ENCODE data around the gene PYHIN1.
A peak's percentile ranks its signal among the peaks of the same experiment; 100 is the strongest.

Gene PYHIN1

DNA sequence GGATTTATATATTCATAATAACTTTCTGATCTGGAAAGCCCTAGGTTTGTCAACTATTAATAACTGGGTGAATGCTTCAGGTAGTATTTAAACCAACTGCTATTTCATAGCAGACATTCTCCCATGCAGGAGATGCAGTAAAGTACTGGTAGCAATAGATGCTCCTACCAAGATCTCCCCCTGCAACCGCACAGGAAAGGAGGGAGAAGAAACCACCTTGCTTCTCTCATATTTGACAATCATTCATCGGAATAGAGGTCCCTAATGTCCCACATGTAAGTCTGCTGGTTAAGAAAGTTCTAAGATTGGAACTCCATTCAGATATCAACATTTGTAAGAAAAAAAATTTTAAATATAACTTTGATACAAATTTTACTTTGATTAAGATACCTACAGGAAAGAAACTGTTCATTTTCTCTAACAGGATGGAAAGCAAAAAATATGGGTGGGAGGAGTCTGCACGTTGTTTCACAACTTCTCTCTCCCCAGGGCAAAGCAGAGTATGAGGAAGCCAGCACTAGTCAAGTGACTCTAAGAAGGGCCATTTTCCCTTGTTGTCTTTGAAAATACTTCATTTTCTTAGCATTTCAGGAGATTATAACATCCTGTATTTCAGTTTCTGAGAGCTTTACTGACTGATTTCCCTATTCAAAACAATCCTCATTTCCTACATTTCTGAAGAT lies at the start of gene PYHIN1:
TSS of gene PYHIN1 (plus strand) at position 498 of the 683 bp plus-strand sequence. CDS start 5,359 bp downstream, outside the sequence.
- peak in 1 of 2 donors; percentile 11 for DNase-seq (ENCODE audit: low read depth in 2 of 2)

DNA sequence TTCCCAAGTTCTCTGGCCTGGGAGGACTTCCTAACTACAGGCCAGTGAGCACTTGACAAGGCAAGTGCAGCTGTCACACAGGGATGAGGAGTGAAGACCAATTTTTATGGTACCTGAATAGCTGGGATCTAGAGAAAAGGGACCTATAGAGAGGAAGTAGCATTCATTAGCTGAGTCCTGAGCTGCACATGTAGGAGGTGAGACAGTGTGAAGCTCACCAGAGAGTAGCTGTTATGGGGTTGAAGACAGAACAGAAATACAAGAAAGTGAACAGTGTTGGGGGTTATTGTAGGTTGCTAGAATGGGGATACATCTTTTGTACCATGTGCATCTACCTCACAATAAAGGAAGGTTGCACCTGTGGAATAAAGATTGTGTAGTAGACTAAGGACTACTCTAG lies 37.7 kb upstream of the PYHIN1 start:
- DNase-seq (ENCODE audit: low read depth in 2 of 2) = no peak

DNA sequence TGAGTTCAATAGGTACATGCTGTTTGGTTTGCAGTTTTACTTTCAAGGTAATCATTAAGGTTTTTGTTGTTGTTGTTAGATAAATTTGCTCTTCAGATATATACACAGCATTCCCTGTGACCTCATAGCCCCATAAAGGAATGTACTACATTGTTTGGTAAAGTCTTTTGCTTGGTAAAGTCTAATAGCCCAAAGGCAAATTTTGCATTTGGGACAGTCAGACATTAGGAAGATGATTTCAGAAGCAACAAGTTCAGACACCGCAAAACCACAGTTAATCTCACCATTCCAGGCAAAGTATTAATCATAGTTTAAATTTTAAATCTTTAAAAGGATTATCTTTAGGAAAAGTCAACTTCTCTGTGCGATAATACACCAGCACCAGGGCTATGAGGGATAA lies 32.6 kb upstream of the PYHIN1 start:
- no peak for DNase-seq (ENCODE audit: low read depth in 2 of 2)

DNA sequence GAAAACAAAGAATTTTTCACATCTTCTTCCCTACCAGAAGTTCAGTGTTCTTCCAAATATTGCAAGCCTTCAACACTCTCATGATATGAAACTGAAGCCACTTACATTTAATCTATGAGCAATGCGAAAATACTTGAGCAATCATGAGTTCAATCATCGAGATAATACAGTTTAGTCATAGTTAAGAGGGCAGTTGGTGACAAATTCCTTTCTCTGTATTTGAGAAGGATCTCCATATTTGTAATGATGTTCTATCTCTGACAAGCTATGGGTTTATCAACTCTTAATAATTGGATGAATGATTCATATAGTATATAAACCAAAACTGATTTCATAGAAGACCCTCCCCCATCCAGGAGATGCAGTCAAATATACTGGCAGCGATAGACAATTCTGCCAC lies 29.7 kb upstream of the PYHIN1 start:
- no peak for DNase-seq (ENCODE audit: low read depth in 2 of 2)

DNA sequence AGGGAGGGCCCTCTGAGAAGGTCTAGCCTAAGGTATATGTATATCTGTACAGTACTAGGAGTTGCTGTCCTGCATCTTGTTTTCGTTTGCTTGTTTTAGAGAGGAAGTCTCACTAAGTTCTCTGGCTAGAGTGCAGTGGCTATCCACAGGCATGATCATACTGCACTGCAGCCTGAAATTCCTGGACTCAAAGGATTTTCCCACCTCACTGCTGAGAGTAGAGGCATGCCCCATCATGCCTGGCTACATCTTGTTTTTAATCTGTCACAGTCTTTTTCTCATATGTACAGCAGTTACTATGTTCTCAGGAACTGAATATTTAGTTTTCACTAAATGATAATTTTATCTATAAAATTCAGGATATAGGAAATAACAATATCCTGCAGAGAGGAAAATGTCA lies 15.3 kb upstream of the PYHIN1 start:
- no peak for DNase-seq (ENCODE audit: low read depth in 2 of 2)

DNA sequence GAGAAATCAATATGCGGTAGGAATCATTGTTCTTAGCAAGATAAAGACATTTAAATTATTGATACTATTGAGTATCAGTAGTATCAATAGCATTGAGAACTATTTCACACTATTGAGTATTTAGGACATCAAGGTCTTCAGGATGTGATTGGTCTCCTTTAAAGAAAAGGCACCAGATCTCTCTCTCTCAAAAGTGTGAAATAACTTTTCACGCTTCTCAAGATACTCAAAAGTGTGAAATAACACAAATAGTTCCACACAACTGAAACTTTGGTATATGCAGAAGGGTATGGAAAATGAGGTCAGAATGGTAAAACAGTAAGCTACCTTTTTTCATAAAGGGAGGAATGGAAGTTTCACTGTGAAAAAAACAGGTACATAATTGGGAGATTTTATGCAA lies 6.7 kb upstream of the PYHIN1 start:
- no peak for DNase-seq (ENCODE audit: low read depth in 2 of 2)

DNA sequence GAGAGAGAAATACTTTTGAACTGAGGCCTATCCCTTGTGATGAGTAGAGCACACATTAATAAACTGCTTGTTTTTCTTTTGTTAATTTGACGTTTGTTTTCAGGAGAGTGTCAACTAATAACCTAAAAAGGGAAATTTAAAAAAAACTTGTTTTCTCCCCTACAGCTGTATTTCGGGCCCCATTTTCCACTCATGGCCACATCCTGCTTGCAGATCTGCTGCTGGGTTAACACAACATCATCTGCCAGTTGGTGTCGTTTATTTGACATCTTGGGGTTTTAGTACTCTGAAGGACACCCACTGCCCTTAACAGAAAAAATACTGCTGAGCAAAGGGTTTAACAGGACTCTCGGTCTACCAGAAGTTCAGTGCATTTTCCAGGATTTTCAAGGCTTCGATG lies 848 bp upstream of the PYHIN1 start:
- peak; percentile 32 to 36 for DNase-seq (ENCODE audit: low read depth in 2 of 2)

DNA sequence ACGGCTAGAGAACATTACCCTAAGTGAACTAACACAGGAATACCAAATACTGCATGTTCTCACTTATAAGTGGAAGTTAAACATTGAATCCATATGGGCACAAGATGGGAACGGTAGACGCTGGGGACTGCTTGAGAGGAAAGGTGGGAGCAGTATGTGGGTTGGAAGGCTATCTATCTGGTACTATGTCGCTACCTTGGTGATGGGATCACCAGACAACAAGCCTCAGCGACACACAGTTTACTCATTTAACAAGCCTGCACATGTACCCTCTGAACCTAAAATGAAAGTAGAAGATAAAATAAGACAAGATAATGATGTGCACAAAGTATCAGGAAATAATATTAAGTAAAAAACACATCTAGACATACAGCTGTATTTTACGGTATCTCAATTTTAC lies 819 bp downstream of the PYHIN1 start:
- DNase-seq (ENCODE audit: low read depth in 2 of 2) = no peak

DNA sequence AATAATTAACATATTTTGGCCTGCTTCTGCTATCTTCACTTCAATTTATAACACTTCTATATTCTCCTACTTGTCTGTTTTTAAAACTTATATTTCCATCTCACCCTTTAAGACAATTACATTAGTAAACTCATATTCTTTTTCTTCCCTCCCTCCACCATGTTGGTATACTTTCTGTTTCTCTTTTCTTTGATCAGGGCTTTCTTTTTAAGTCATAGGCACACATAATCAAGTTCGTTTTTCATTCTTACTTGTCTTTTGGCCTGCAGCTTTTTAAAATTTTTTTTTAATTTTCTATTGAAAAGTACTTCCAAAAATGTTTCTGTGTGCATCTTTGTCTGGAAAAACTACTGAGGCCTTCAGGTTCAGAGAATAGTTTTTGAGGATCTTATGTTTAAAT lies 2.3 kb downstream of the PYHIN1 start:
- no peak for DNase-seq (ENCODE audit: low read depth in 2 of 2)

DNA sequence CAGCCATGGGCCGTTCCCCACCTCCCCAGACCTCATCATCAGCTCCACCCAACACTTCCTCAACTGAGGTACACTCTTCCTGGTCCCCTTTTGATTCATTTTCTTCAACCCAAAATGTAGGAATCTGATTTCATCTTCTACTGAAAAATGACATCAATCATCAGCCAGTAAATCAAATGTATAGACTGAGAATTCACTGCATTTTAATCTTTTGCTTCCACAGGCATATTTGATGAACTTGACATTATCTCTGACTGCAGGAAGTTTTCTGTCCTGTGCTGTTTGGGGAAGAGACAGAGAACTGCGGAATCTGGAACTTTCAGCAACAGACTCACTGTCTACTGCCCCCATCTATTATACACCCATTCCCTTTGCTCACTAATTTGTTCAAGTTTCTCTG lies 7.8 kb downstream of the PYHIN1 start:
- no peak for DNase-seq (ENCODE audit: low read depth in 2 of 2)

DNA sequence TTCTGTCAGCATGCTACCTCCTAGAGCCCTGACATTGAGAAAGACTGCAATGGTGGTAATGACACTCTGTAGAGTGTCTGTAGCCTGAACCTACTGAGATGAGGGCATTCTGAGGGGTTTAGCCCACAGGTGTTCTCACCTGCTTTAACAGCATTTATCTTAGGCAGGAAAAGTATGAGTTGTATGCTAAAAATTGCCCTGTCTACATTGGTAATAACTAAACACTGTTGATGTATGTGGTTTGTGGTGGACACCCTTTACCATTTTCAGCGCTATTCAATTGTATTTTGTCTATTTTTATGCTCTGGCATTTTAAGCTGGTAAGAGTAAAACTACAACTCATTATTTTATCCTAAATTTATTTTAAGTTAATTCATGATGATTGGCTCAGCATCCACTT lies 10.0 kb downstream of the PYHIN1 start:
- DNase-seq (ENCODE audit: low read depth in 2 of 2) = no peak

DNA sequence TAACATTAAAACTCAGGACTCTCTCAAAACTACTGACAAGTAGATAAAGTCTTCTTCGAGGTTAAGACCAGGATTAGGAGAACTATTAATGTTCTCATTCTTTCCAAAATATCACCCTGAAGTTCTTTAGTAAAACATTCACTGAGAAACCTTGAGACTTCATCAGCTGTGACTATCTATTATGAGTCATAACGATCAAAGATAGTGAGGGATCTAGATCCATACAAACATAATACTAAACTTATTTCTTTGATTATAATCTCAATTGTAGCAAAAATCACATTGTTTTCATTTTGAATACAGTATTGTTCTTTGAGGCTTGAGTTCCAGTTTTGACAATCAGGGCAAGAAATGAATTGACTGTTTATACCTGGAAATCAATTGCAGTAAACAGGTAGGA lies 11.1 kb downstream of the PYHIN1 start:
- no peak for DNase-seq (ENCODE audit: low read depth in 2 of 2)

DNA sequence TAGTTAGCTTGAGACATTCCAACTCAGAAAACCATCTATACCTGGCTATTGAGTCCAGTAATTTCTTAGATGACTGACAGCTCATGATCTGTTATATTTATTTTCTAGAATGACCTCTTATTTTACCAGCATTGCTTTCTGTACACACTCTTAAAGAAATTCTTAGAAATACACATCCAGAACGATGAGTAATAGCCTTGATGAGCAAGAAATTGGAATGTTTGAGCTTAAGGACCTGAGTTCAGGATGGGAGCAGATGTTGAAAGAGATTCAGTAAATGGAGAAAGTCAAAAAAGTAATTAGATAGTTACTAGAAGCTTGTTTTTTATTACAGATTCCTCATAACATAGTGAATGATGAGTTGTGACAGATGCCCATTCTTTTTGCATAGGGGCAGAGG lies 11.7 kb downstream of the PYHIN1 start:
- no peak for DNase-seq (ENCODE audit: low read depth in 2 of 2)

DNA sequence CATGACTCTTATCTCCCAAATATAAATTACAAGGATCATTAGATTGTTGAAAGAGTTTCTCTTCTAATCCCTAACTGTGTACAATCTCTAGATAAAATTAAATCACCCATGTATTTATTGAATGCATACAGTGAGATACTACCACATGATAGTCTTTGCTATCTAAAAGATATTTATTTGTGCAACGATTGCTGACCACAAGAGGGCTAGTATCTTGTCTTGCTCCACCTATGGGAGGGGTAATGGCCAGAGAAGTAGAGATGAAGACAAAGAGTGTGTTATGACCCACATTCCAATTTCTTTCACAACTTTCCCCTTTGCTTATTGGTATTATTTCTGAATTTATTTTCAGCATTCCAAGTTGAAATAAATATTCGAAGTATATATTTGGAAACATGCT lies 13.7 kb downstream of the PYHIN1 start:
- no peak for DNase-seq (ENCODE audit: low read depth in 2 of 2)

DNA sequence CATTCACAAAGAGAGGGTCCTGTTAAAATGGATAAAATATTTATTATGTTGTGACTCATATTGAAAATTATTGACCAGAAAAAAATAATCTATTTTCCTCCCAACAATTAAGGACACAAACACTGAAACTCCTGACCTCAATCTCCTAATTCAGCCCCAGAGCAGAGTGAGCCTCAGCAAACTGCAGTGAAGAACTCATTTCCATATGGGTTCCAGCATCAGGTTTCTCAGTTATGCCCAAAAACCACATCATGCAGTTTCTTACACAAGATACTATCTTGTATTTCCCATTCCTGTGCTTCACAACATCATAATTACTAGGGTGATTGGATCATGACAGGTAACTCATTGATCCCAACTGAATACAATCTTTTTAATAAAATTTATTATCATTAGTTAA lies 15.4 kb downstream of the PYHIN1 start:
- DNase-seq (ENCODE audit: low read depth in 2 of 2) = no peak

DNA sequence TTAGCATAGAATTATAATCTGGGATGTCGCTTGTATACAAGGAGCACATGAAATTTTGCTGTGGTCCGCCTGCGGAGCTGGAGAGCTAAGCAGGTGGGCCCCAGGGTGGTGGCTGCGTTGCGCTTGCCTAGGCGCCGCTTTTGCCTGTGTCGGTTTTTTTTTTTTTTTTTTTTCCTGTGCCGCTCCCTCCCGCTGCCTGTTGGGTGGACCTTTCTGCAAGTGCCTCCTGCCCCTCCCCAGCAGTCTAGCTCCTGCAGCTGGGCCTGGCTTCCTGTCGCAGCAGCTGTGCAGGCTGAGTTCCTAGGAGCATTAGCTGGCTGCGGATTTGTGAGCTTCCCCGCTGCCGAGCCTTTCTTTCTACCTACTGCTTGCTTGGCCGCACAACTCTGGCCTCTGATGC lies 20.6 kb downstream of the PYHIN1 start:
- DNase-seq (ENCODE audit: low read depth in 2 of 2) = no peak

DNA sequence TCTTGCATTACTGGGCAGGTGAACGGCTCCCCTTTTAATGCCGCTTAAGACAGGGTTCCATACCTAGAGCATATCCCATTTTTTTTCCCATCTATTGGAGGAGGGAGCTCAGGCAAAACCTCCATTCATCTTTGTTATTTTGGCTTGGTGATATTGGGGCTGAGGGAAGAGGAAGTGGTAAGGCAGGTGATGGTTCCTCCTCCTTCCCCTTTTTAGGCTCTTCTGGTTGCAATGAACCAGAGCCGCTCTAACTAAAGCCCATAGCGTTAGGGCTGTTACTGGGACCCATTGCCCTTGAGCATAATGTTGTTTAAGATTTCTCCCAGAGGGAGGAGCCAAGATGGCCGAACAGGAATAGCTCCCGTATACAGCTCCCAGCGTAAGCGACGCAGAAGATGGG lies 21.1 kb downstream of the PYHIN1 start:
- DNase-seq (ENCODE audit: low read depth in 2 of 2) = no peak

DNA sequence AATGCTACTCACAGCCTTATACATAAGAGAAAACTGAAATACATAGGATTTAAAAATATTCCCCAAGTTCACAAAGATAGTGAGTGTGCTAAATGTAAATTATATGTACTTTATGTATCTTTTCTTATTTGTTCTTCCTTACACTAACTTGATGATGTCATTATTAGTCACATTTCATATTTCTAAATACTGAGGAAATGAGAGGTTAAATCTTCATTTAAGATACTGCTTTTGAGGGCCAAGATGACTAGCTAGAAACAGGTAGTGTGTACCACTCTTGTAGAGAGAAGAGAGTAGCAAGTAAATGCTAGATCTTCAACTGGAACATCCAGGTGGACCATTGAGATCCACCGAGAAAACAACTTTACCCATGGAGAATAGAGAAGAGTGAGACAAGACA lies 29.8 kb downstream of the PYHIN1 start:
- no peak for DNase-seq (ENCODE audit: low read depth in 2 of 2)

DNA sequence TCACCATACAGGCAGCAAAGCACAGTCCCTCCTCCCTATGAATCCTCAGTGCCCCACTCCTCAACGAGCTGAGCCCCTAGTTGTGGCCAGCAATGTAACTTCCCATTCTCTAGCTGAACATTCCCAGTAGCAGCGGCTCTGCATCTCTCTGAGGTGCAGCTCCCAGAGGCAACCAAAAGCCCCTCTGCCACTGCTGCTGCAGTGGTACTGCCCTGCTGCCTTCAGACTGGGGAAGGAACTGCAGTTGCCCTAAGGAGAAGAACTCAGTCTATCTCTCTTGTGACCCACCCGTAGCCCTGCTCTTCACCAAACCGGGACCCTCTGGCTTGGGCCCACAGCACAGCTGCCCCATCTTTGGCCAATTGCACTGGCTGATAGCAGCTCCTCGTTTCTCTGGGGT lies 31.6 kb downstream of the PYHIN1 start:
- no peak for DNase-seq (ENCODE audit: low read depth in 2 of 2)

DNA sequence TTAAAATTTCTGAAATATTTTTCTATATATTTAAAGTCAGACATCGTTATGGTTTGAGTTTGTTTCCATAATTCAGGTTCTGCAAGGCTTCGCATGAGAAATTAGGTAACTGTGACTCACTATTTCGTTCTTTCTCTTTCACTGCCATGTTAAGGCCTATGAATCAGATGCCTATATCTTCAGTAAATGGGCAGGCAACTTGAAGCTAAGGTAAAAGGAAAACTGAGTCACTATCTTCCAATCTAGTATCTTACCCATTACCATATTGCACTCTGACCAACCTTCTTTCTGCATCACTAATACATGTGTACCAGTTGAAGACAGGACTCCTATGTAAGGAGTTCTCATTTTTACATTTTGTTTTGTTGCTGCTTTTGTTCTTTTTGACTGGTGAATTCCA lies 37.8 kb downstream of the PYHIN1 start:
- no peak for DNase-seq (ENCODE audit: low read depth in 2 of 2)

DNA sequence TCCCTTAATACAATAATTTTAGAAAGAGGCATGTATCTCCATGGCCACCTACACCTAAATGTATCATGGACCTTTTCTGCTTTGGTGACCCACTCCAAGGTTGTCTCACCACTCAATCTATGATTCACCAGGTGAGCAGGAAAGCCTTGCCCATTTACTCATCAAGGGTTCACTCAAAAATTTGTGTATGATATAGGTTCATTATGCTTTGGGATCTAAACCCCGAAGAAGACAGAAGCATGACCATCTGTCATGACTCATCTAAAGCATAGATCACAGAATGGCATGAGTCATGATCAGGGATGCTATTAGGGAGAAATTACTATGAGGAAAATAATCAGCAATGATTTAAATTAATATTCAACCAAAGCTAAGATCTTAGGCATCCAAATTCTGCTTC lies 38.5 kb downstream of the PYHIN1 start:
- DNase-seq (ENCODE audit: low read depth in 2 of 2) = no peak

DNA sequence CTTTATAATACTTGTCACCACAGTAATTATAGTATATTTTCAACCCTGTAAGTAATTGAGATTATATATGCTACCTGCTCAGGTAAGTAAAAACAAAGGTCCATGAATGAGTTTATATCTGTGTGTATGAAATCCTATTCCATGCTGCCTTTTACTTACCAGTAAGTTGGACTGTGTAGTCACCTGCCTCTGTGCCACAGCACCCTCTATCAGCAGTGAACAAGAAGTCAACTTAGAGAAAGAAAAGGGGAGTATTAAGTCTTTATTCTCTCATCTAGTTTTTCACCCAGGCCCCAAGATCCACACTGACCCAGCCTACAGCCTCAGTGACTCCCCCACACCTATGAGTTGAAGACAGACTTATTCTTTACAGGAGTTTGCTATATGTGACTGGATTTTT lies 41.5 kb downstream of the PYHIN1 start:
- no peak for DNase-seq (ENCODE audit: low read depth in 2 of 2)

DNA sequence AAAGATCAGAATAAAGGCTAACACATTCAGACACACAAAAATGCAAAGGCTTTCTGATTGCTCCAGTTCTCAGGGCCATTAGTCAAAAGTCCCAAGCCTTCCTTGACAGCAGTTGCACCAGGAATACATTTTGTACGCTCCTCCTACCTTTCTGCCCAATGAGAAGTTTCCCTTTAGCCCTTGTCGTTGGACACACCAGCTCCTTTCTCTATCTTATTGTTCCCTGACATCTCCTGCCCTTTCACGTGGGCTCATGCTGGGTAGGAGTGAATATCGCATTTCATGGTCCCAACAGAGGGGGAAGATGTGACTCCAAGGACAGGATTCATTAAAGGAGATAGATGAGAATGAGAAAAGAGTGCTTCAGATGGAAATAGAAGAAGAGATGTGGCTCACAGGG lies 44.9 kb downstream of the PYHIN1 start:
- DNase-seq (ENCODE audit: low read depth in 2 of 2) = no peak

DNA sequence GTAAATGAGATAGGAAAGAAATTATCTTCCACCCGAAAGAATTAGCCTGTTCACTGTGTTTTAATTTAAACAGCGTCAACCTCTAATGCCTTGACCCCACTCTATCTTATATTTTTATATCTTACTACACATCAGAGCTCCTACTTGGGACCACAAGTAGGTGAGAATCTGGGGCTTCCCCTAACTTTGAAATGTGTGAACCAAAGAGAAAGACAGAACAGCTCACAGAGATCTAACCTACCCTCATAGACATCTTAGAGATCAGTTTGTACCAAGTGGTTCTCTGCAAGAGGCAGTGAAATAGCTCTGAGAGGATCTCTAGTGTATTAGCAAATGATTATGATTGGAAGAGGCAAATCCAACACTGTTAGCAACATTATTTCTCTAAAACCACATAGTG lies 47.4 kb downstream of the PYHIN1 start:
- no peak for DNase-seq (ENCODE audit: low read depth in 2 of 2)

Measured in stimulated activated CD8-positive, alpha-beta memory T cell treated with anti-CD3 and anti-CD28 coated beads, Interleukin-2, amount 100 ng/mL, for 1 hour (primary cell).